CD4-positive, alpha-beta memory T cell (primary cell): ENCODE measurements around the gene ZNF791. TPM values are rescaled to one million over a fixed set of nuclear protein-coding genes. Genes with fewer than 3 reads are reported as not detected.

Experiments
- CTCF ChIA-PET: fragments of 350-600 bp; sonication (Branson Sonifier 250); formaldehyde crosslinking; loops from one replicate; lab custom pipeline; 2021; ENCODE audit warnings: inconsistent platforms; ENCODE audit not compliant: partially characterized antibody; lab: Charles Lee
- POLR2A ChIA-PET: fragments of 350-600 bp; sonication (Branson Sonifier 250); formaldehyde crosslinking; loops from one replicate; lab custom pipeline; 2021; ENCODE audit not compliant: partially characterized antibody; lab: Charles Lee
- DNase-seq, 5 donors: peaks; one replicate each; pipeline versions ENCODE4 v3.0.0 to v3.0.0-alpha.2; 2020 to 2022; ENCODE audit warnings: mixed read lengths in 1 of 5
- H3K27ac ChIP-seq: one replicate; pipeline ENCODE4 v1.7.0; 2013; ENCODE audit warnings: low read depth, low read length
- H3K27me3 ChIP-seq: 2 replicates; pipeline ENCODE4 v1.7.0; 2013; ENCODE audit warnings: mild to moderate bottlenecking, low read length, moderate library complexity; ENCODE audit not compliant: insufficient read depth
- H3K36me3 ChIP-seq: 2 replicates; pipeline ENCODE4 v1.7.0; 2013; ENCODE audit warnings: mild to moderate bottlenecking, low read length, moderate library complexity; ENCODE audit not compliant: insufficient read depth
- H3K4me1 ChIP-seq: 2 replicates; pipeline ENCODE4 v1.7.0; 2013; ENCODE audit warnings: mild to moderate bottlenecking, low read length, moderate library complexity; ENCODE audit not compliant: insufficient read depth
- H3K4me3 ChIP-seq, 2 donors: one replicate each; pipeline ENCODE4 v1.7.0; 2013; ENCODE audit warnings: low read length in 2 of 2, mild to moderate bottlenecking in 1 of 2
- H3K9me3 ChIP-seq, 2 donors: one replicate each; pipeline ENCODE4 v1.7.0; 2013; ENCODE audit warnings: low read length in 2 of 2, control low read depth in 1 of 2; ENCODE audit not compliant: control insufficient read depth in 1 of 2
- H3K27ac Mint-ChIP-seq, 7 donors: one replicate each; pipeline ENCODE4 v1.8.0; 2020 to 2021; ENCODE audit warnings: mixed read lengths in 7 of 7, mild to moderate bottlenecking in 6 of 7, inconsistent platforms in 3 of 7, moderate library complexity in 3 of 7
- H3K27me3 Mint-ChIP-seq, 2 donors: one replicate each; pipeline ENCODE4 v1.8.0; 2020 to 2021; ENCODE audit warnings: mixed read lengths in 2 of 2
- H3K36me3 Mint-ChIP-seq, 2 donors: one replicate each; pipeline ENCODE4 v1.8.0; 2020 to 2021; ENCODE audit warnings: mixed read lengths in 2 of 2, inconsistent platforms in 1 of 2, mild to moderate bottlenecking in 1 of 2
- H3K4me1 Mint-ChIP-seq, 4 donors: one replicate each; pipeline ENCODE4 v1.8.0; 2020 to 2021; ENCODE audit warnings: mixed read lengths in 4 of 4, mild to moderate bottlenecking in 1 of 4
- H3K4me3 Mint-ChIP-seq, 8 donors: one replicate each; pipeline ENCODE4 v1.8.0; 2020 to 2021; ENCODE audit warnings: mixed read lengths in 8 of 8, mild to moderate bottlenecking in 7 of 8, moderate library complexity in 6 of 8, inconsistent platforms in 3 of 8
- H3K9me3 Mint-ChIP-seq, 8 donors: one replicate each; pipeline ENCODE4 v1.8.0; 2020 to 2021; ENCODE audit warnings: mixed read lengths in 8 of 8, mild to moderate bottlenecking in 5 of 8, inconsistent platforms in 3 of 8, moderate library complexity in 1 of 8
- intact Hi-C: fragments of 100-400 bp; cut with micrococcal nuclease; formaldehyde crosslinking; loops from one replicate; pipeline ENCODE4 v1.15.1; 2023
- polyA plus RNA-seq, 2 donors: library from polyadenylated mRNA; unstranded; fragments of 300-500 nt; fragmentation: Illumina TruSeq; gene quantifications; one replicate each; pipeline ENCODE4 v1.2.3, GENCODE V29; 2021
- total RNA-seq, 2 experiments: library from RNA; stranded (reverse); gene quantifications; one replicate each; pipeline ENCODE4 v1.2.3, GENCODE V29; 2021

The ZNF791 gene
- total and polyA plus RNA-seq, 4 experiments from 2014 or later, result 11.5 to 46.3 (median 31.6) TPM

GRCh38 chr19:12669270-12670158 lies 58.8 kb downstream of the ZNF791 start:
- no peaks in the 10 kb centered on the region for H3K9me3 ChIP-seq

GRCh38 chr19:12670159-12670928 lies 59.6 kb downstream of the ZNF791 start:
- peaks cover 22% of the 10 kb centered on the region for H3K36me3 ChIP-seq
- no peak for DNase-seq
- peak overlapping the region; percentile 90 to 99 (median 96) for H3K4me3 Mint-ChIP-seq
- intact Hi-C loops, result no loop called here
- no peaks in the 10 kb centered on the region for H3K27me3 Mint-ChIP-seq
- no peaks in the 10 kb centered on the region for H3K9me3 Mint-ChIP-seq
- H3K36me3 Mint-ChIP-seq, result peaks cover 16 to 43% of the 10 kb centered on the region in 2 donors
- H3K4me1 ChIP-seq, result peaks cover 41% of the 10 kb centered on the region
- H3K27me3 ChIP-seq, result no peaks in the 10 kb centered on the region
- peaks cover 20 to 60% (median 43%) of the 10 kb centered on the region in 4 donors for H3K4me1 Mint-ChIP-seq
- H3K27ac ChIP-seq, result peak overlapping the region; percentile 98
- peak overlapping the region; percentile 99 to 100 (median 100) for H3K27ac Mint-ChIP-seq
- no peaks in the 10 kb centered on the region for H3K9me3 ChIP-seq
- peak overlapping the region; percentile 78 to 95 for H3K4me3 ChIP-seq
- CTCF ChIA-PET, result interaction anchor here (0.8 to 6.7 kb wide), 8 partner anchors 25 to 107 kb away, joined by 3 to 51 read pairs (median 6); partner anchors contain the start of genes ZNF490 and ZNF791
- POLR2A ChIA-PET, result interaction anchor here (0.6 to 2.4 kb wide), 13 partner anchors 8 to 175 kb away, joined by 3 to 35 read pairs (median 4); partner anchors contain the start of genes DHPS, RNASEH2A, ZNF490 and ZNF791

More at GRCh38 chr19:12669270-12670158, 58.8 kb downstream of the ZNF791 start:
- Histone ChIP-seq H3K36me3 (peaks cover 18% of the 10 kb centered on the region), H3K27me3 (no peaks in the 10 kb centered on the region), H3K4me3 (peak overlapping the region; percentile 78 to 95), H3K27ac (peak overlapping the region; percentile 98), H3K4me1 (peaks cover 50% of the 10 kb centered on the region)
- H3K4me3 Mint-ChIP-seq, result peak overlapping the region; percentile 90 to 99 (median 96)
- POLR2A ChIA-PET, result interaction anchor here (0.6 to 2.4 kb wide), 18 partner anchors 8 to 174 kb away, joined by 3 to 35 read pairs (median 4); partner anchors contain the start of genes DHPS, JUNB, RNASEH2A and TRIR
- H3K36me3 Mint-ChIP-seq, result peaks cover 15 to 42% of the 10 kb centered on the region in 2 donors
- CTCF ChIA-PET, result interaction anchor here (0.8 to 6.7 kb wide), 6 partner anchors 30 to 106 kb away, joined by 3 to 51 read pairs (median 5); partner anchors contain the start of genes ZNF490 and ZNF791
- H3K4me1 Mint-ChIP-seq, result peaks cover 27 to 67% (median 49%) of the 10 kb centered on the region in 4 donors
- H3K27me3 Mint-ChIP-seq, result no peaks in the 10 kb centered on the region
- no peaks in the 10 kb centered on the region for H3K9me3 Mint-ChIP-seq
- peak; percentile 78 to 84 (median 81) for DNase-seq
- intact Hi-C loops, result loop anchor here (1.0 kb wide), 2 partner anchors 12 to 27 kb away; partner anchors contain the start of genes DHPS and FBXW9
- peak overlapping the region; percentile 99 to 100 (median 100) for H3K27ac Mint-ChIP-seq

- peaks cover 26 to 52% of the 10 kb centered on the region in 2 donors for H3K36me3 Mint-ChIP-seq
- ChIA-PET CTCF (interaction anchor here (0.8 to 6.7 kb wide), 13 partner anchors 9 to 174 kb away, joined by 3 to 51 read pairs (median 6); partner anchors contain the start of gene DHPS), POLR2A (interaction anchor here (0.5 to 1.6 kb wide), 5 partner anchors 9 to 340 kb away, joined by 3 to 5 read pairs (median 3); partner anchors contain the start of genes DHPS and FBXW9)
- H3K27ac ChIP-seq, result no peak overlapping the region
- H3K27me3 ChIP-seq, result no peaks in the 10 kb centered on the region
- peaks cover 44% of the 10 kb centered on the region for H3K36me3 ChIP-seq
- no peak overlapping the region for H3K4me3 Mint-ChIP-seq
- peaks cover 35% of the 10 kb centered on the region for H3K4me1 ChIP-seq
- intact Hi-C loops, result loop anchor here (1.0 to 2.0 kb wide), 4 partner anchors 32 to 470 kb away; no protein-coding TSS in a partner anchor
- no peaks in the 10 kb centered on the region for H3K9me3 ChIP-seq
- no peak overlapping the region for H3K4me3 ChIP-seq
- no peaks in the 10 kb centered on the region for H3K27me3 Mint-ChIP-seq
- no peak for DNase-seq
- H3K27ac Mint-ChIP-seq, result peak overlapping the region in 1 of 7 donors; percentile 79
- no peaks in the 10 kb centered on the region for H3K9me3 Mint-ChIP-seq
- H3K4me1 Mint-ChIP-seq, result peaks cover 22 to 50% (median 36%) of the 10 kb centered on the region in 4 donors
Measured at GRCh38 chr19:12672744-12673143, 62.0 kb downstream of the ZNF791 start.

GRCh38 chr19:12675399-12675798 lies 64.7 kb downstream of the ZNF791 start:
- CTCF ChIA-PET, result interaction anchor here (1.0 to 2.0 kb wide), 3 partner anchors 111 to 173 kb away, joined by 3 to 4 read pairs (median 4); no protein-coding TSS in a partner anchor
- no peak overlapping the region for H3K4me3 Mint-ChIP-seq
- no peaks in the 10 kb centered on the region for H3K9me3 ChIP-seq

GRCh38 chr19:12675940-12676339 lies 65.2 kb downstream of the ZNF791 start:
- peaks cover 65% of the 10 kb centered on the region for H3K36me3 ChIP-seq
- no peak overlapping the region for H3K4me3 ChIP-seq
- Mint-ChIP-seq H3K27ac (peak overlapping the region in 3 of 7 donors; percentile 53 to 74 (median 64)), H3K4me1 (peaks cover 14 to 36% (median 26%) of the 10 kb centered on the region in 4 donors), H3K27me3 (no peaks in the 10 kb centered on the region), H3K9me3 (no peaks in the 10 kb centered on the region), H3K4me3 (no peak overlapping the region), H3K36me3 (peaks cover 35 to 58% of the 10 kb centered on the region in 2 donors)
- H3K27ac ChIP-seq, result no peak overlapping the region
- peaks cover 23% of the 10 kb centered on the region for H3K4me1 ChIP-seq
- no peaks in the 10 kb centered on the region for H3K27me3 ChIP-seq
- intact Hi-C loops, result loop anchor here (1.0 kb wide), 1 partner anchor 84 kb away; no protein-coding TSS in a partner anchor
- CTCF ChIA-PET, result interaction anchor here (0.6 to 3.0 kb wide), 10 partner anchors 10 to 227 kb away, joined by 3 to 15 read pairs (median 4); partner anchors contain the start of gene TRIR
- no peaks in the 10 kb centered on the region for H3K9me3 ChIP-seq
- POLR2A ChIA-PET, result interaction anchor here (1.2 to 2.0 kb wide), 4 partner anchors 10 to 82 kb away, joined by 4 to 9 read pairs (median 4); partner anchors contain the start of genes GET3 and MAN2B1
- DNase-seq, result peak in 1 of 5 donors; percentile 15

More at GRCh38 chr19:12675399-12675798, 64.7 kb downstream of the ZNF791 start:
- POLR2A ChIA-PET, result interaction anchor here (1.3 to 2.0 kb wide), 2 partner anchors 28 to 36 kb away, joined by 3 to 9 read pairs; no protein-coding TSS in a partner anchor
- Histone ChIP-seq H3K4me3 (no peak overlapping the region), H3K27ac (no peak overlapping the region), H3K36me3 (peaks cover 65% of the 10 kb centered on the region), H3K4me1 (peaks cover 24% of the 10 kb centered on the region), H3K27me3 (no peaks in the 10 kb centered on the region)
- intact Hi-C loops, result no loop called here
- H3K4me1 Mint-ChIP-seq, result peaks cover 14 to 38% (median 25%) of the 10 kb centered on the region in 4 donors
- H3K27ac Mint-ChIP-seq, result peak overlapping the region in 1 of 7 donors; percentile 24
- no peak for DNase-seq
- H3K36me3 Mint-ChIP-seq, result peaks cover 34 to 56% of the 10 kb centered on the region in 2 donors
- H3K9me3 Mint-ChIP-seq, result no peaks in the 10 kb centered on the region
- no peaks in the 10 kb centered on the region for H3K27me3 Mint-ChIP-seq

- Histone ChIP-seq H3K36me3 (peaks cover 65% of the 10 kb centered on the region), H3K27me3 (no peaks in the 10 kb centered on the region), H3K27ac (no peak overlapping the region), H3K4me1 (peaks cover 24% of the 10 kb centered on the region), H3K4me3 (no peak overlapping the region), H3K9me3 (no peaks in the 10 kb centered on the region)
- ChIA-PET CTCF (interaction anchor here (0.6 to 3.0 kb wide), 17 partner anchors 9 to 227 kb away, joined by 3 to 15 read pairs (median 4); partner anchors contain the start of gene TRIR), POLR2A (interaction anchor here (0.9 to 2.0 kb wide), 6 partner anchors 9 to 81 kb away, joined by 3 to 9 read pairs (median 4); partner anchors contain the start of genes GET3 and MAN2B1)
- H3K4me3 Mint-ChIP-seq, result peak overlapping the region in 3 of 8 donors; percentile 10 to 72 (median 34)
- H3K36me3 Mint-ChIP-seq, result peaks cover 39 to 62% of the 10 kb centered on the region in 2 donors
- peak; percentile 73 to 83 (median 75) for DNase-seq
- intact Hi-C loops, result loop anchor here (1.0 kb wide), 1 partner anchor 84 kb away; no protein-coding TSS in a partner anchor
- H3K27ac Mint-ChIP-seq, result peak overlapping the region in 6 of 7 donors; percentile 9 to 74 (median 59)
- H3K9me3 Mint-ChIP-seq, result no peaks in the 10 kb centered on the region
- peaks cover 19 to 41% (median 30%) of the 10 kb centered on the region in 4 donors for H3K4me1 Mint-ChIP-seq
- no peaks in the 10 kb centered on the region for H3K27me3 Mint-ChIP-seq
Measured at GRCh38 chr19:12676384-12676792, 65.7 kb downstream of the ZNF791 start.
